Measurements from ENCODE around the gene GNAS.

The GNAS gene

DNA sequence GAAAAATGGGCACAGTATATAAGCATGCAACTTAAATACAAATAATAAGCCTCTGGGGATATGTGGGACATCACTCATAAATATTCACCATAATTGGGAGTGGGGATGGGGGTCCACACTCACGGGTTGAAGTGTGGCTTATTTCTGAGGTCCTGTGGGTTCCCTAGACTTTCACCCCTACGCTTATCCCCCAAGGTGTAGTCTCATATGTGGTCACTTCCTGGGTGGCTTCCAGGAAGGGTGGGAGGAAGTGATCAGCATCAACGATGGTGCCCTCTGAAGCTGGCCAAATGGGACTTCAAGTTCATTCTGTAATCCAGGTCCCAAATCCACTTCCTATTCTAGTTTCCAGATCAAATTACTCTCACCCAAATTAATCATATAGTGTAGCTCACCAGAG lies 59.5 kb downstream of the GNAS start:
- TF ChIP-seq SUZ12 (IDR thresholded peaks at IDR 0.05; ENCODE audit: extremely low read depth, insufficient read depth, insufficient read length), result no peak
- no peak for TF ChIP-seq YY1 (IDR thresholded peaks at IDR 0.05; ENCODE audit: insufficient read depth, insufficient read length)
- no peak for TF ChIP-seq ZNF274 (IDR thresholded peaks at IDR 0.05; ENCODE audit: low read depth, low read length)
- Histone ChIP-seq H3K4me1 (ENCODE audit: insufficient read depth, insufficient read length) (no peaks in the 10 kb centered on the region), H3K4me3 (ENCODE audit: insufficient read length, low read depth) (no peak overlapping the region), H3K27me3 (ENCODE audit: insufficient read depth, insufficient read length) (no peaks in the 10 kb centered on the region), H3K9me3 (ENCODE audit: insufficient read depth, low read length) (no peaks in the 10 kb centered on the region), H3K9ac (ENCODE audit: insufficient read length, low read depth) (no peak overlapping the region), H3K36me3 (ENCODE audit: insufficient read depth, insufficient read length, low read length) (peaks cover 48% of the 10 kb centered on the region)
- no peak for DNase-seq (ENCODE audit: low read depth, low spot score)

DNA sequence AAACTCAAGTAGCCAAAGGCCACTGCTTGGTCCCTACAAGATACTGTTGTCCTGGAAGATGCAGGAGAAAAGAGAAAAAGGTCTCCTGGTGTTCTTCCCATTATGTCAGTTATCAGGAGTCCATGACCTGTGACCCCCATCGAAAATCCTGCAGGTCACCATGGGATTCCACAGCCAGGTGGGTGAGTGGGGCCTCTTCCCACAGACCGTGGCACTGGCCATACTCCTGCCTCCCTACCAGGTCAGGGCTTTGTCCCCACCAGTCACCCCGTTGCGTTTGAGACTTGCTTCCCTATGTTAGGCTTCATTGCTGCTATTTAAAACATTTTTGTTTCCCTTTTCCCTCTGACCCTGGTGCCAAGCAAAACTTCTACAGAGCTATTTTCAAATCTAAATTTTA lies 60.6 kb downstream of the GNAS start:
- peaks cover 37% of the 10 kb centered on the region for H3K36me3 ChIP-seq (ENCODE audit: insufficient read depth, insufficient read length, low read length)
- no peak overlapping the region for H3K9ac ChIP-seq (ENCODE audit: insufficient read length, low read depth)
- no peaks in the 10 kb centered on the region for H3K9me3 ChIP-seq (ENCODE audit: insufficient read depth, low read length)
- no peaks in the 10 kb centered on the region for H3K27me3 ChIP-seq (ENCODE audit: insufficient read depth, insufficient read length)
- H3K4me3 ChIP-seq (ENCODE audit: insufficient read length, low read depth), result no peak overlapping the region
- DNase-seq (ENCODE audit: low read depth, low spot score), result no peak
- H3K4me1 ChIP-seq (ENCODE audit: insufficient read depth, insufficient read length), result no peaks in the 10 kb centered on the region
- TF ChIP-seq ZNF274 (IDR thresholded peaks at IDR 0.05; ENCODE audit: low read depth, low read length) (no peak), YY1 (IDR thresholded peaks at IDR 0.05; ENCODE audit: insufficient read depth, insufficient read length) (no peak), SUZ12 (IDR thresholded peaks at IDR 0.05; ENCODE audit: extremely low read depth, insufficient read depth, insufficient read length) (no peak)

GRCh38 chr20:58918621-58919020 lies 66.1 kb downstream of the GNAS start:
- Histone ChIP-seq H3K36me3 (ENCODE audit: insufficient read depth, insufficient read length, low read length) (no peaks in the 10 kb centered on the region), H3K4me3 (ENCODE audit: insufficient read length, low read depth) (no peak overlapping the region), H3K27me3 (ENCODE audit: insufficient read depth, insufficient read length) (no peaks in the 10 kb centered on the region), H3K9ac (ENCODE audit: insufficient read length, low read depth) (no peak overlapping the region), H3K4me1 (ENCODE audit: insufficient read depth, insufficient read length) (no peaks in the 10 kb centered on the region), H3K9me3 (ENCODE audit: insufficient read depth, low read length) (peaks cover 4% of the 10 kb centered on the region; the same call in 1 of the 2 replicates)
- no peak for DNase-seq (ENCODE audit: low read depth, low spot score)
- TF ChIP-seq YY1 (IDR thresholded peaks at IDR 0.05; ENCODE audit: insufficient read depth, insufficient read length) (no peak), SUZ12 (IDR thresholded peaks at IDR 0.05; ENCODE audit: extremely low read depth, insufficient read depth, insufficient read length) (no peak), ZNF274 (IDR thresholded peaks at IDR 0.05; ENCODE audit: low read depth, low read length) (no peak)

DNA sequence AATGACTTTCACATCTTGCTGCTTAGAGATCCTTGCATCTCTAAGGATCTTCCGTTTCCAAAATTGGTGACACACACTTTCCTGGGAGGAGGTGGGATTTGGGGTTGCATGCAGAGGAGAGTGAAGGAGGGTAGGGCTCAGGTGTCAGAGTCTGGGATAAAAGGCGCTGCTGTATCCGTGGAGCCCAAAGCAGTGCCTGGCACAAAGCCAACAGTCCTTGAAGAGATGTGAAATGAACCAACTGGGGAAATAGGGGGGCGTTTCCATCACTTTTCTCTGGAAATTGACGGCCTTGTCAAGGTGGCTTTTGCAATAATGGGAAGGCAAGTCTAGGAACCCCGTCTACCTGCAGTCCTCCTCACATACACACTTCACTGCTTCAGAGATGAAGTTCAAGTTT lies 69.0 kb downstream of the GNAS start:
- H3K36me3 ChIP-seq (ENCODE audit: insufficient read depth, insufficient read length, low read length), result no peaks in the 10 kb centered on the region
- no peak overlapping the region for H3K4me3 ChIP-seq (ENCODE audit: insufficient read length, low read depth)
- H3K9ac ChIP-seq (ENCODE audit: insufficient read length, low read depth), result no peak overlapping the region
- H3K9me3 ChIP-seq (ENCODE audit: insufficient read depth, low read length), result peaks cover 4% of the 10 kb centered on the region; the same call in 1 of the 2 replicates
- no peaks in the 10 kb centered on the region for H3K4me1 ChIP-seq (ENCODE audit: insufficient read depth, insufficient read length)
- TF ChIP-seq SUZ12 (IDR thresholded peaks at IDR 0.05; ENCODE audit: extremely low read depth, insufficient read depth, insufficient read length) (no peak), ZNF274 (IDR thresholded peaks at IDR 0.05; ENCODE audit: low read depth, low read length) (no peak), YY1 (IDR thresholded peaks at IDR 0.05; ENCODE audit: insufficient read depth, insufficient read length) (no peak)
- DNase-seq (ENCODE audit: low read depth, low spot score), result no peak
- H3K27me3 ChIP-seq (ENCODE audit: insufficient read depth, insufficient read length), result no peaks in the 10 kb centered on the region

- DNase-seq (ENCODE audit: low read depth, low spot score), result no peak
- no peaks in the 10 kb centered on the region for H3K36me3 ChIP-seq (ENCODE audit: insufficient read depth, insufficient read length, low read length)
- no peak overlapping the region for H3K9ac ChIP-seq (ENCODE audit: insufficient read length, low read depth)
- TF ChIP-seq SUZ12 (IDR thresholded peaks at IDR 0.05; ENCODE audit: extremely low read depth, insufficient read depth, insufficient read length), result no peak
- TF ChIP-seq YY1 (IDR thresholded peaks at IDR 0.05; ENCODE audit: insufficient read depth, insufficient read length), result no peak
- TF ChIP-seq ZNF274 (IDR thresholded peaks at IDR 0.05; ENCODE audit: low read depth, low read length), result no peak
- H3K4me1 ChIP-seq (ENCODE audit: insufficient read depth, insufficient read length), result no peaks in the 10 kb centered on the region
- H3K4me3 ChIP-seq (ENCODE audit: insufficient read length, low read depth), result no peak overlapping the region
- no peaks in the 10 kb centered on the region for H3K27me3 ChIP-seq (ENCODE audit: insufficient read depth, insufficient read length)
- peaks cover 4% of the 10 kb centered on the region; the same call in 1 of the 2 replicates for H3K9me3 ChIP-seq (ENCODE audit: insufficient read depth, low read length)
These were observed 69.5 kb downstream of the GNAS start for GRCh38 chr20:58922036-58922435.

DNA sequence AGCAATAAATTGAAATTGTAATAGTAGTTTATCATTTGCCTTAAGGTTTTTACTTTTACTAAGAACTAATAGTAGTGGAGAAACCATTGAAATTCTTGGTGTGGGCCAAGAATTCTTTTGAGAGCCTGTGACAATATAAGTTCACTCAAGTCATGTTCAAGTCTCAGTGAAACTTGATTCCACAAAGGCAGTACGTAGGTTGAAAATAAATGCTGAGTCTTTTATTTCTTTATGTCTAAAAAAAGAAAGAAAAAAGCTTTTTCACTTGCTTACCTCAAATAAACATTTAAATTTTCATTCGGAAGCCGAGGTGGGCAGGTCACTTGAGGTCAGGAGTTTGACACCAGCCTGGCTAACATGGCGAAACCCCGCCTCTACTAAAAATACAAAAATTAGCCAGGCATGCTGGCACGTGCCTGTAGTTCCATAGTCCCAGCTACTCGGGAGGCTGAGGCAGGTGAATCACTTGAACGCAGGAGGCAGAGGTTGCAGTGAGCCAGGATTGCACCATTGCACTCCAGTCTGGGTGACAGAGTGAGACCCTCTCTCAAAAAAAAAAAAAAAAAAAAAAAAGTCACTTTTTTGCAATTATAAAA lies 70.7 kb downstream of the GNAS start:
- Histone ChIP-seq H3K9me3 (ENCODE audit: insufficient read depth, low read length) (peaks cover 4% of the 10 kb centered on the region; the same call in 1 of the 2 replicates), H3K27me3 (ENCODE audit: insufficient read depth, insufficient read length) (no peaks in the 10 kb centered on the region), H3K9ac (ENCODE audit: insufficient read length, low read depth) (no peak overlapping the region), H3K4me1 (ENCODE audit: insufficient read depth, insufficient read length) (no peaks in the 10 kb centered on the region), H3K4me3 (ENCODE audit: insufficient read length, low read depth) (no peak overlapping the region), H3K36me3 (ENCODE audit: insufficient read depth, insufficient read length, low read length) (no peaks in the 10 kb centered on the region)
- no peak for DNase-seq (ENCODE audit: low read depth, low spot score)
- TF ChIP-seq SUZ12 (IDR thresholded peaks at IDR 0.05; ENCODE audit: extremely low read depth, insufficient read depth, insufficient read length) (no peak), ZNF274 (IDR thresholded peaks at IDR 0.05; ENCODE audit: low read depth, low read length) (no peak), YY1 (IDR thresholded peaks at IDR 0.05; ENCODE audit: insufficient read depth, insufficient read length) (no peak)

DNA sequence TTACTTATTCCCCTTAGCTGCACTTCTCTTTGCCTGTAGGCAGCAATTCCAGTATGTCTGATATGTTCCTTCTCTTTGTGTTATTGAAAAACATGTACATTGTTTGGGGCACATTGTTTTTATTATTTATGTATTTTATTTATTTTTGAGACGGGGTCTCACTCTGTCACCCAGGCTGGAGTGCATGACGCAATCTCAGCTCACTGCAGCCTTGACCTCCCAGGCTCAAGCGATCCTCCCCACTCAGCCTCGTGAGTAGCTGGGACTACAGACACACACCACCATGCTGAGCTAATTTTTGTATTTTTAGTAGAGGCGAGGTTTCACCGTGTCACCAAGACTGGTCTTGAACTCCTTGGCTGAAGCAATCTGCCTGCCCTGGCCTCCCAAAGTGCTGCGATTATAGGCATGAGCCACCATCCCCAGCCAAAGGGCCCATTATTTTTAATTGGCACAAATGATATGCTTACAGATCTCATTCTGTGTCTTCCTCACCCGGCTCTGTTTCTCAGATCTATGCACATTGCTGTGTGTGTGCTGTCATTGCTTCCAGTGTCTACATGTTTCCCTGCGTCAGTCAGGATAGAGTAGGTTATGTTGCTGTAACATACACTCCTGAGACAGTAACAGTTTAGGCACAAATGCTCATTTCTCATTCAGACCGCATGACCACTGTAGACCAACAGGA lies 74.4 kb downstream of the GNAS start:
- Histone ChIP-seq H3K4me3 (ENCODE audit: insufficient read length, low read depth) (no peak overlapping the region), H3K4me1 (ENCODE audit: insufficient read depth, insufficient read length) (no peaks in the 10 kb centered on the region), H3K9ac (ENCODE audit: insufficient read length, low read depth) (no peak overlapping the region), H3K36me3 (ENCODE audit: insufficient read depth, insufficient read length, low read length) (no peaks in the 10 kb centered on the region), H3K27me3 (ENCODE audit: insufficient read depth, insufficient read length) (no peaks in the 10 kb centered on the region), H3K9me3 (ENCODE audit: insufficient read depth, low read length) (no peaks in the 10 kb centered on the region)
- DNase-seq (ENCODE audit: low read depth, low spot score), result no peak
- TF ChIP-seq SUZ12 (IDR thresholded peaks at IDR 0.05; ENCODE audit: extremely low read depth, insufficient read depth, insufficient read length) (no peak), YY1 (IDR thresholded peaks at IDR 0.05; ENCODE audit: insufficient read depth, insufficient read length) (no peak), ZNF274 (IDR thresholded peaks at IDR 0.05; ENCODE audit: low read depth, low read length) (no peak)

All from NT2/D1 (cell line).